ENCODE results near the gene CNKSR1. TPM values are rescaled to one million over a fixed set of nuclear protein-coding genes. Genes with fewer than 3 reads are reported as not detected.

Gene CNKSR1
- polyA plus RNA-seq, 1 of the 3 experiments (the other 2 are of a cell fraction), result 0.49 TPM

DNA sequence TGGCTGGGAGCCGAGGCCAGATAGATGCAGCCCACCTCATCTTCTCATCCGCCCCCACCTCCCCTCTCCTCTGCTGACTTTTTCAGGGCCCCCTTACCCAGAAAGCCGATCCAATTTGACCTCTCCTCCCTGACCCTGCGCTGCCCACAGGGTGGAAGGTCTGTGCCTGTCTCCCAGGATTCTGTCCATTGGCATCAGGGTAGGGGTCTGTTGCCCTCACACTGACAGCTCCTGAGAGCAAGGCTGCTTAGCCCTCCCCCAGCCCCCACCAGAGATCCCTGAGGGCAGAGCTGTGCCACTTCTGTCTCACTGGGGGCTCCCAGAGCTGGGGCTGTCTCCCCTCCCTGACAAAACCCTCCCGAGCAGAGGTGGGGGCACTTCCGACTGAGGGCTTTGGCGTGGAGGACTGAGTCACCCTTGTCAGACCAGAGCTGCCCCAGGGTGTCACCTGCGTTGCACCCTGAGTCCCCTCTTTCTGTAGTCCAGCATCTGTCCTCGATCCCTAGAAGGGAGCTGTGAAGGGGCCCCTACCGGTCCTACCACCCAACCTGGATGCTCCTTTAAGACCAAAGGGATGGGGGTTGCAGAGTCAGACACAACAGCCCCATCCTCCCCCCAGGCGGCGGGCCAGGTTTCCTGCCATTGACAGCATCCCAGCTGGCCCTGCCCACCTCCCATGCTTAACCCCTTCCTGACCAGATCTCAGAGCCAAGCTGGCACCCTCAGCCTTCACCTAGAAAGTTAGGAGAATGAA lies 20.8 kb upstream of the CNKSR1 start:
- CTCF ChIA-PET, result interaction anchor here (0.6 to 13.7 kb wide), 11 partner anchors 9 to 262 kb away, joined by 3 to 131 read pairs (median 4); partner anchors contain the start of gene ZNF593

DNA sequence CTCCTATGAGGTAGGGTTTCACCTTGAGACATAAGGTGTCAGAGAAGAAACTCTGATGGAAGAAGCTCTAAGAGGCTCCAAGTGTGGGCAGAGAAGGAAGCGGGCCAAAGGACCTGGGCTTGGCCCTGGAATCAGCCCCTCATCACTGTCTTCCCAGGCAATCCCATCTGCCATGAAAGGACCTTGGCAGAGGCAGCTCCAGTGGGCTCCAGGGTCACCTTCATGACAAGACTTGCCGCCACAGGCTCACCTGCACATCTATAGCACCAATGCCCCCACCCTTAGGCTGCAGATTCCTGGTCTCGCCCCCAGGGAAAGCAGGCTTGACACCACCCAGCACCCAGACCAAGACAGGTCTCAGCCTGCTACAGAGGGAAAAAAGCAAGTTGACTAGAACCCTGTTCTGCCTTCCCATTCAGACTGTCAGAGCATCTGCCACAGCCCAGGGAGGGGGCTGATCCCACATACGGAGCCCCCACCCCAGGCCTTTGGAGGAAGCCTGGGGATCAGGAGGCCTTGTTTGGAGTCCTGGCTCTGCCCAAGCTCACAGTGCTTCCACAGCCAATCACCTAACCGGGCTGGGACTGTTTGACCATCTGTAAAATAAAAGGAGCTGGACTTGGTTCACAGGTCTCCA lies 18.9 kb upstream of the CNKSR1 start:
- Histone ChIP-seq H3K36me3 (replicated peaks in 1 of 2; ENCODE audit: control insufficient read depth in 1 of 2, insufficient read depth in 2 of 2, low read length in 1 of 2) (no peaks in the 10 kb centered on the region), H3K4me1 (ENCODE audit: control insufficient read depth in 1 of 2, insufficient read depth in 2 of 2, low read depth in 1 of 2, low read length in 1 of 2) (peaks cover 6 to 33% of the 10 kb centered on the region in 2 experiments; a peak in 1 of 4 replicates), H3K4me2 (no peak overlapping the region), H3K4me3 (ENCODE audit: low read depth in 2 of 2, low read length in 1 of 2) (peak overlapping the region in 1 of 2 experiments; percentile 43; a peak in 2 of 4 replicates), H3K9me3 (no peaks in the 10 kb centered on the region), H3K27ac (ENCODE audit: low read depth in 2 of 2, low read length in 1 of 2) (no peak overlapping the region), H4K20me1 (ENCODE audit: insufficient read depth) (no peaks in the 10 kb centered on the region), H3K9ac (no peak overlapping the region), H3F3A (replicated peaks; ENCODE audit: insufficient read depth) (no peaks in the 10 kb centered on the region), H3K27me3 (ENCODE audit: insufficient read depth) (no peaks in the 10 kb centered on the region), H3K9me2 (no peaks in the 10 kb centered on the region), H3K79me2 (ENCODE audit: insufficient read depth) (no peaks in the 10 kb centered on the region), H2AFZ (ENCODE audit: low read depth) (peak overlapping the region; percentile 70; the same call in 1 of the 2 replicates)
- DNase-seq, result no peak
- CTCF ChIA-PET, result interaction anchor here (0.6 to 13.7 kb wide), 7 partner anchors 12 to 440 kb away, joined by 3 to 131 read pairs (median 6); partner anchors contain the start of genes CEP85 and ZNF593
- 82% methylated on average over 3 of the region's 5 CpGs for WGBS (ENCODE audit: low lambda C conversion rate)
- POLR2A ChIA-PET, result no interaction called here
- no peak for TF ChIP-seq TEAD4 (IDR thresholded peaks at IDR 0.05; ENCODE audit: borderline replicate concordance, insufficient read depth)
- TF ChIP-seq SIN3A (IDR thresholded peaks at IDR 0.05; ENCODE audit: borderline replicate concordance, low read depth, low read length), result no peak
- no peak for TF ChIP-seq RXRA (IDR thresholded peaks at IDR 0.05; ENCODE audit: borderline replicate concordance, low read depth)
- no peak for TF ChIP-seq SMC3 (IDR thresholded peaks at IDR 0.05; ENCODE audit: low read depth, low read length)
- TF ChIP-seq, protein P1, sequence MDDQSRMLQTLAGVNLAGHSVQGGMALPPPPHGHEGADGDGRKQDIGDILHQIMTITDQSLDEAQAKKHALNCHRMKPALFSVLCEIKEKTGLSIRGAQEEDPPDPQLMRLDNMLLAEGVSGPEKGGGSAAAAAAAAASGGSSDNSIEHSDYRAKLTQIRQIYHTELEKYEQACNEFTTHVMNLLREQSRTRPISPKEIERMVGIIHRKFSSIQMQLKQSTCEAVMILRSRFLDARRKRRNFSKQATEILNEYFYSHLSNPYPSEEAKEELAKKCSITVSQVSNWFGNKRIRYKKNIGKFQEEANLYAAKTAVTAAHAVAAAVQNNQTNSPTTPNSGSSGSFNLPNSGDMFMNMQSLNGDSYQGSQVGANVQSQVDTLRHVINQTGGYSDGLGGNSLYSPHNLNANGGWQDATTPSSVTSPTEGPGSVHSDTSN (IDR thresholded peaks at IDR 0.05), result no peak
- TF ChIP-seq EZH2phosphoT487 (IDR thresholded peaks at IDR 0.05; ENCODE audit: borderline replicate concordance, low read depth), result no peak
- no peak for TF ChIP-seq EP300 (IDR thresholded peaks at IDR 0.05; ENCODE audit: borderline replicate concordance in 1 of 2, low read depth in 1 of 2, low read length in 1 of 2)
- no peak for TF ChIP-seq USF2 (IDR thresholded peaks at IDR 0.05; ENCODE audit: borderline replicate concordance, low read depth, low read length)
- no peak for TF ChIP-seq NFIC (IDR thresholded peaks at IDR 0.05; ENCODE audit: borderline replicate concordance)
- TF ChIP-seq POLR2AphosphoS5 (IDR thresholded peaks at IDR 0.05; ENCODE audit: low read depth, low read length), result no peak
- no peak for TF ChIP-seq FOXM1 (IDR thresholded peaks at IDR 0.05; ENCODE audit: low read depth)
- TF ChIP-seq ZBTB33 (IDR thresholded peaks at IDR 0.05; ENCODE audit: borderline replicate concordance, low read depth), result no peak
- TF ChIP-seq, protein P2, sequence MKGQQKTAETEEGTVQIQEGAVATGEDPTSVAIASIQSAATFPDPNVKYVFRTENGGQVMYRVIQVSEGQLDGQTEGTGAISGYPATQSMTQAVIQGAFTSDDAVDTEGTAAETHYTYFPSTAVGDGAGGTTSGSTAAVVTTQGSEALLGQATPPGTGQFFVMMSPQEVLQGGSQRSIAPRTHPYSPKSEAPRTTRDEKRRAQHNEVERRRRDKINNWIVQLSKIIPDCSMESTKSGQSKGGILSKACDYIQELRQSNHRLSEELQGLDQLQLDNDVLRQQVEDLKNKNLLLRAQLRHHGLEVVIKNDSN (IDR thresholded peaks at IDR 0.05; ENCODE audit: borderline replicate concordance, low read depth), result no peak
- no peak for TF ChIP-seq NRF1 (IDR thresholded peaks at IDR 0.05; ENCODE audit: low read depth, low read length)
- TF ChIP-seq YY1 (IDR thresholded peaks at IDR 0.05; ENCODE audit: low read depth), result no peak
- TF ChIP-seq RCOR1 (IDR thresholded peaks at IDR 0.05; ENCODE audit: low read length), result no peak
- no peak for TF ChIP-seq CHD2 (IDR thresholded peaks at IDR 0.05; ENCODE audit: low read length, partially characterized antibody)

More for the DNA sequence above, 20.8 kb upstream of the CNKSR1 start:
- H3K27ac ChIP-seq (ENCODE audit: low read depth in 2 of 2, low read length in 1 of 2), result peak overlapping the region in 1 of 2 experiments; percentile 53; a peak in 1 of 4 replicates
- H3K4me1 ChIP-seq (ENCODE audit: control insufficient read depth in 1 of 2, insufficient read depth in 2 of 2, low read depth in 1 of 2, low read length in 1 of 2), result peaks cover 6 to 33% of the 10 kb centered on the region in 2 experiments; a peak in 1 of 4 replicates
- H3K4me3 ChIP-seq (ENCODE audit: low read depth in 2 of 2, low read length in 1 of 2), result peak overlapping the region in 1 of 2 experiments; percentile 25; a peak in 2 of 4 replicates
- no peak overlapping the region for H3K9ac ChIP-seq
- WGBS (ENCODE audit: low lambda C conversion rate), result 58% methylated on average over 6 of the region's 12 CpGs
- peak; percentile 90 for DNase-seq
- no peaks in the 10 kb centered on the region for H3K36me3 ChIP-seq (replicated peaks in 1 of 2; ENCODE audit: control insufficient read depth in 1 of 2, insufficient read depth in 2 of 2, low read length in 1 of 2)
- H3K4me2 ChIP-seq, result peak overlapping the region; percentile 61; the same call in 1 of the 2 replicates
- H3K27me3 ChIP-seq (ENCODE audit: insufficient read depth), result no peaks in the 10 kb centered on the region; the same call in 1 of the 2 replicates
- no peaks in the 10 kb centered on the region for H3F3A ChIP-seq (replicated peaks; ENCODE audit: insufficient read depth)
- TF ChIP-seq CHD2 (IDR thresholded peaks at IDR 0.05; ENCODE audit: low read length, partially characterized antibody) (peak; percentile 70), TAF1 (IDR thresholded peaks at IDR 0.05; ENCODE audit: borderline replicate concordance, low read depth, low read length) (no peak), MXI1 (IDR thresholded peaks at IDR 0.05; ENCODE audit: low read depth, low read length) (peak; percentile 70; the same call in 1 of the 2 replicates), YY1 (IDR thresholded peaks at IDR 0.05; ENCODE audit: low read depth) (no peak), FOXJ3 (CRISPR knock-in tag; IDR thresholded peaks at IDR 0.05) (0 out of 2 replicates have a peak, but pooled peaks have one; percentile 23), EP300 (IDR thresholded peaks at IDR 0.05; ENCODE audit: borderline replicate concordance in 1 of 2, low read depth in 1 of 2, low read length in 1 of 2) (peak in 1 of 2 experiments; percentile 52; a peak in 1 of 4 replicates), SMC3 (IDR thresholded peaks at IDR 0.05; ENCODE audit: low read depth, low read length) (no peak), RFX5 (IDR thresholded peaks at IDR 0.05; ENCODE audit: low read length) (0 out of 2 replicates have a peak, but pooled peaks have one; percentile 31)
- no peaks in the 10 kb centered on the region for H3K79me2 ChIP-seq (ENCODE audit: insufficient read depth)
- H4K20me1 ChIP-seq (ENCODE audit: insufficient read depth), result no peaks in the 10 kb centered on the region
- H3K9me2 ChIP-seq, result no peaks in the 10 kb centered on the region
- no peaks in the 10 kb centered on the region for H3K9me3 ChIP-seq
- H2AFZ ChIP-seq (ENCODE audit: low read depth), result no peak overlapping the region
- POLR2A ChIA-PET, result interaction anchor here (1.1 kb wide), 2 partner anchors 8 to 44 kb away, joined by 3 read pairs; no protein-coding TSS in a partner anchor
